ENCODE measurements around the gene MMADHC.

Gene MMADHC

GRCh38 chr2:149587220-149587949 is at the start of gene MMADHC:
Gene MMADHC (minus strand): TSS chr2:149587775. CDS start chr2:149587097, 678 bp downstream.
- peak; percentile 46 to 87 for DNase-seq

- DNase-seq = no peak
These were observed 46.5 kb upstream of the MMADHC start for GRCh38 chr2:149634103-149634502.

GRCh38 chr2:149630445-149630844 is 42.9 kb upstream of the MMADHC start:
- DNase-seq = no peak

GRCh38 chr2:149629026-149629425 is 41.5 kb upstream of the MMADHC start:
- DNase-seq = no peak

- no peak for DNase-seq
These were observed 39.7 kb upstream of the MMADHC start for GRCh38 chr2:149627111-149627801.

- no peak for DNase-seq
These were observed 38.1 kb upstream of the MMADHC start for GRCh38 chr2:149625671-149626070.

GRCh38 chr2:149625271-149625670 is 37.7 kb upstream of the MMADHC start:
- DNase-seq = no peak

GRCh38 chr2:149622343-149622742 is 34.8 kb upstream of the MMADHC start:
- no peak for DNase-seq

GRCh38 chr2:149617476-149617875 is 29.9 kb upstream of the MMADHC start:
- DNase-seq = no peak

- DNase-seq = no peak
These were observed 29.3 kb upstream of the MMADHC start for GRCh38 chr2:149616681-149617456.

GRCh38 chr2:149613704-149614103 is 26.1 kb upstream of the MMADHC start:
- no peak for DNase-seq

GRCh38 chr2:149612122-149612521 is 24.5 kb upstream of the MMADHC start:
- DNase-seq = no peak

GRCh38 chr2:149611100-149611820 is 23.7 kb upstream of the MMADHC start:
- no peak for DNase-seq

- no peak for DNase-seq
These were observed 18.8 kb upstream of the MMADHC start for GRCh38 chr2:149606251-149606811.

- DNase-seq = no peak
These were observed 15.7 kb upstream of the MMADHC start for GRCh38 chr2:149603248-149603647.

GRCh38 chr2:149601141-149601796 is 13.7 kb upstream of the MMADHC start:
- no peak for DNase-seq

GRCh38 chr2:149597668-149598326 is 10.2 kb upstream of the MMADHC start:
- peak in 1 of 2 experiments; percentile 19 for DNase-seq

- DNase-seq = no peak
These were observed 9.6 kb upstream of the MMADHC start for GRCh38 chr2:149597050-149597667.

GRCh38 chr2:149596471-149596870 is 8.9 kb upstream of the MMADHC start:
- DNase-seq = no peak

GRCh38 chr2:149595056-149595963 is 7.7 kb upstream of the MMADHC start:
- no peak for DNase-seq

Data from cerebellar nuclear complex (tissue), 1 donor.